ENCODE results near the gene ALDH3A2. TPM values are rescaled to one million over a fixed set of nuclear protein-coding genes. Genes with fewer than 3 reads are reported as not detected.

ALDH3A2 gene
- total RNA-seq, 1 experiment from 2014 or later, result 97.3 TPM

DNA sequence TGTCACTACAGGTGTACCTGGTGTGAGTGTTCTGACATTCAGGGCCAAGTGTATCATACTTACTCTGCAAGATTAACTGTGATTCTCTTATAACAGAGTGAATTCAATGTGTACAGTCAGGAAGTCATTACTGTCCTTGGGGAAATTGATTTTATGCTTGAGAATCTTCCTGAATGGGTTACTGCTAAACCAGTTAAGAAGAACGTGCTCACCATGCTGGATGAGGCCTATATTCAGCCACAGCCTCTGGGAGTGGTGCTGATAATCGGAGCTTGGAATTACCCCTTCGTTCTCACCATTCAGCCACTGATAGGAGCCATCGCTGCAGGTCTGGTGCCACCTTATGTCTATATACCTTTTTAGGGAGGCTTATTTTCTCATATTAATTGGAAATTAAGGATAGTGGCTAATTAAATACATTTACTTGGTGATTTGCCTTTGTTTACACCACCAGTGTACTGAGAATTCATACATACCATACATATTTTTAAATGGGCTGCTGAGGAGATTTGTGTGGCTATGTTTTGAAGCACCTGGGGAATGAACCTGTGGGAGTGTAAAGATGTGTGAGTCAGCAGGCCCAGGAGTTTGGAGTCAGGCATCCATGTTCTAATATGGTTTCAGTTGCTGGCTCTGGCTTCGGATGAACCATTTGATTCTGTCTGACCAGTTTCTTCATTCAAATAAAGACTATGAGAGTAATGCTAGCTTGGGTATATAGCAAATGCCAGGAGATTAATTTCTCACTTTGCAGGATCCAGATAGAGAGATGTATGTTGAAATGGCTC is 3.1 kb downstream of the ALDH3A2 start:
- peaks cover 31% of the 10 kb centered on the region for H3K4me1 ChIP-seq (ENCODE audit: insufficient read depth, low read length, poor library complexity, severe bottlenecking)
- no peak for TF ChIP-seq EZH2 (IDR thresholded peaks at IDR 0.05; ENCODE audit: borderline replicate concordance, low read depth, low read length, poor library complexity, severe bottlenecking)
- TF ChIP-seq, protein P1, sequence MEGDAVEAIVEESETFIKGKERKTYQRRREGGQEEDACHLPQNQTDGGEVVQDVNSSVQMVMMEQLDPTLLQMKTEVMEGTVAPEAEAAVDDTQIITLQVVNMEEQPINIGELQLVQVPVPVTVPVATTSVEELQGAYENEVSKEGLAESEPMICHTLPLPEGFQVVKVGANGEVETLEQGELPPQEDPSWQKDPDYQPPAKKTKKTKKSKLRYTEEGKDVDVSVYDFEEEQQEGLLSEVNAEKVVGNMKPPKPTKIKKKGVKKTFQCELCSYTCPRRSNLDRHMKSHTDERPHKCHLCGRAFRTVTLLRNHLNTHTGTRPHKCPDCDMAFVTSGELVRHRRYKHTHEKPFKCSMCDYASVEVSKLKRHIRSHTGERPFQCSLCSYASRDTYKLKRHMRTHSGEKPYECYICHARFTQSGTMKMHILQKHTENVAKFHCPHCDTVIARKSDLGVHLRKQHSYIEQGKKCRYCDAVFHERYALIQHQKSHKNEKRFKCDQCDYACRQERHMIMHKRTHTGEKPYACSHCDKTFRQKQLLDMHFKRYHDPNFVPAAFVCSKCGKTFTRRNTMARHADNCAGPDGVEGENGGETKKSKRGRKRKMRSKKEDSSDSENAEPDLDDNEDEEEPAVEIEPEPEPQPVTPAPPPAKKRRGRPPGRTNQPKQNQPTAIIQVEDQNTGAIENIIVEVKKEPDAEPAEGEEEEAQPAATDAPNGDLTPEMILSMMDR (conservative IDR thresholded peaks at IDR 0.05; ENCODE audit: low read depth, low read length), result no peak
- POLR2A ChIA-PET (ENCODE audit: low non-redundant PET), result no interaction called here
- peaks cover 2% of the 10 kb centered on the region for H3K9me3 ChIP-seq (ENCODE audit: low read depth, low read length, poor library complexity, severe bottlenecking)
- peaks cover 30% of the 10 kb centered on the region for H3K36me3 ChIP-seq (ENCODE audit: insufficient read depth, low read length, poor library complexity, severe bottlenecking)
- intact Hi-C loops (cut with micrococcal nuclease; ENCODE audit: unreplicated experiment), result no loop called here
- peak overlapping the region; percentile 31 for H3K27ac ChIP-seq (ENCODE audit: low read depth, low read length, poor library complexity, severe bottlenecking)
- no peaks in the 10 kb centered on the region for H3K27me3 ChIP-seq (replicated peaks; ENCODE audit: insufficient read depth, low read depth, low read length, poor library complexity)
- CTCF ChIA-PET, result no interaction called here
- DNase-seq (ENCODE audit: low spot score), result peak; percentile 74
- H3K4me3 ChIP-seq (ENCODE audit: low read depth, low read length, poor library complexity, severe bottlenecking), result no peak overlapping the region
- BruUV-seq (replicated peaks), result no TSS peak

DNA sequence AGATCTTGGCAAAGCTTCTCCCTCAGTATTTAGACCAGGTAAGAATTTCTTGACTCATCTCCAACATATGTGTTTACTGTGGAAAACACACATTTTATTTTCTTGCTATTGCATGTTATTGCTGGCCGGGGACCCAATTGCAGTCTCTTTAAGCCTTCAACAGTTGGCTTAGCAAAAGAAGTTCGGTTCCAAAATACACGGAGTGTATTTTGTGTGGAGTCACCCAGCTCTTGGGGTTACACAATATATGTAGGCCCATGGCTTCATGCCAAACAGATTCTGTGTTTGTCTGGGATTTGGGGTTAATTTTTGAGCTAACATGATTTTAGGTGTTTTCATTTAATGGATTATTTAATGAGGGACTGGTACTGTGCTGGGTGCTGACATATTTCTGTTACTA is 4.0 kb downstream of the ALDH3A2 start:
- no peak overlapping the region for H3K27ac ChIP-seq (ENCODE audit: low read depth, low read length, poor library complexity, severe bottlenecking)
- peaks cover 34% of the 10 kb centered on the region for H3K36me3 ChIP-seq (ENCODE audit: insufficient read depth, low read length, poor library complexity, severe bottlenecking)
- BruUV-seq (replicated peaks), result no TSS peak
- H3K4me1 ChIP-seq (ENCODE audit: insufficient read depth, low read length, poor library complexity, severe bottlenecking), result peaks cover 25% of the 10 kb centered on the region
- peaks cover 2% of the 10 kb centered on the region for H3K9me3 ChIP-seq (ENCODE audit: low read depth, low read length, poor library complexity, severe bottlenecking)
- DNase-seq (ENCODE audit: low spot score), result no peak
- no peak for TF ChIP-seq EZH2 (IDR thresholded peaks at IDR 0.05; ENCODE audit: borderline replicate concordance, low read depth, low read length, poor library complexity, severe bottlenecking)
- TF ChIP-seq, protein P1 (conservative IDR thresholded peaks at IDR 0.05; ENCODE audit: low read depth, low read length), result no peak
- intact Hi-C loops (cut with micrococcal nuclease; ENCODE audit: unreplicated experiment), result no loop called here
- CTCF ChIA-PET, result no interaction called here
- POLR2A ChIA-PET (ENCODE audit: low non-redundant PET), result no interaction called here
- H3K27me3 ChIP-seq (replicated peaks; ENCODE audit: insufficient read depth, low read depth, low read length, poor library complexity), result no peaks in the 10 kb centered on the region
- H3K4me3 ChIP-seq (ENCODE audit: low read depth, low read length, poor library complexity, severe bottlenecking), result no peak overlapping the region

GRCh38 chr17:19654342-19654886 is 5.9 kb downstream of the ALDH3A2 start:
- ChIA-PET POLR2A (ENCODE audit: low non-redundant PET) (no interaction called here), CTCF (interaction anchor here (0.5 kb wide), 1 partner anchor 8 kb away, joined by 7 read pairs; no protein-coding TSS in a partner anchor)
- TF ChIP-seq, protein P1 (conservative IDR thresholded peaks at IDR 0.05; ENCODE audit: low read depth, low read length), result no peak
- no peak for TF ChIP-seq EZH2 (IDR thresholded peaks at IDR 0.05; ENCODE audit: borderline replicate concordance, low read depth, low read length, poor library complexity, severe bottlenecking)
- BruUV-seq (replicated peaks), result no TSS peak
- H3K36me3 ChIP-seq (ENCODE audit: insufficient read depth, low read length, poor library complexity, severe bottlenecking), result peaks cover 40% of the 10 kb centered on the region
- peaks cover 19% of the 10 kb centered on the region for H3K4me1 ChIP-seq (ENCODE audit: insufficient read depth, low read length, poor library complexity, severe bottlenecking)
- no peak overlapping the region for H3K27ac ChIP-seq (ENCODE audit: low read depth, low read length, poor library complexity, severe bottlenecking)
- no peaks in the 10 kb centered on the region for H3K27me3 ChIP-seq (replicated peaks; ENCODE audit: insufficient read depth, low read depth, low read length, poor library complexity)
- peaks cover 2% of the 10 kb centered on the region for H3K9me3 ChIP-seq (ENCODE audit: low read depth, low read length, poor library complexity, severe bottlenecking)
- intact Hi-C loops (cut with micrococcal nuclease; ENCODE audit: unreplicated experiment), result no loop called here
- H3K4me3 ChIP-seq (ENCODE audit: low read depth, low read length, poor library complexity, severe bottlenecking), result no peak overlapping the region
- no peak for DNase-seq (ENCODE audit: low spot score)
